Mesothelial cell of epicardium (in vitro differentiated cells): Measurements from ENCODE around the gene H1-8. TPM values are rescaled to one million over a fixed set of nuclear protein-coding genes. Genes with fewer than 3 reads are reported as not detected.
A peak's percentile ranks its signal among the peaks of the same experiment; 100 is the strongest.

Source experiments
- DNase-seq, 2 experiments: peaks; one replicate each; pipeline ENCODE4 v3.0.0; 2021; ENCODE audit warnings: low spot score in 2 of 2; ENCODE audit not compliant: unreplicated experiment in 2 of 2
- H3K27ac Mint-ChIP-seq: 2 replicates; pipeline ENCODE4 v1.8.0; 2021; ENCODE audit warnings: mixed read lengths
- H3K27me3 Mint-ChIP-seq: 2 replicates; pipeline ENCODE4 v1.8.0; 2021; ENCODE audit warnings: low read depth, mixed read lengths
- H3K36me3 Mint-ChIP-seq: 2 replicates; pipeline ENCODE4 v1.8.0; 2021; ENCODE audit warnings: mixed read lengths
- H3K4me1 Mint-ChIP-seq: 2 replicates; pipeline ENCODE4 v1.8.0; 2021; ENCODE audit warnings: mixed read lengths
- H3K4me3 Mint-ChIP-seq: 2 replicates; pipeline ENCODE4 v1.8.0; 2021; ENCODE audit warnings: mild to moderate bottlenecking, moderate library complexity, mixed read lengths
- H3K9me3 Mint-ChIP-seq: 2 replicates; pipeline ENCODE4 v1.8.0; 2021; ENCODE audit warnings: mixed read lengths
- CTCF ChIP-seq: fragments of 200-600 bp; sonication (generic); IDR thresholded peaks from one replicate; pipeline ENCODE4 v1.5.0; 2021; ENCODE audit warnings: antibody characterized with exemption; ENCODE audit not compliant: unreplicated experiment
- total RNA-seq: library from RNA; stranded (reverse); gene quantifications from 3 replicates; pipeline ENCODE4 v1.2.1, GENCODE V29; 2021

The H1-8 gene
- total RNA-seq, 1 donor from 2014 or later, result not detected

GRCh38 chr3:129595544-129596193, 52.7 kb downstream of the H1-8 start:
- DNase-seq, result no peak
- peak overlapping the region; percentile 39 for H3K27ac Mint-ChIP-seq
- peaks cover 61% of the 10 kb centered on the region for H3K4me1 Mint-ChIP-seq
- no peaks in the 10 kb centered on the region for H3K36me3 Mint-ChIP-seq
- no peak overlapping the region for H3K4me3 Mint-ChIP-seq
- no peaks in the 10 kb centered on the region for H3K27me3 Mint-ChIP-seq
- no peak for TF ChIP-seq CTCF
- no peaks in the 10 kb centered on the region for H3K9me3 Mint-ChIP-seq

GRCh38 chr3:129596194-129597086, 53.5 kb downstream of the H1-8 start:
- Mint-ChIP-seq H3K36me3 (no peaks in the 10 kb centered on the region), H3K27ac (peak overlapping the region; percentile 59), H3K4me1 (peaks cover 59% of the 10 kb centered on the region), H3K4me3 (no peak overlapping the region), H3K27me3 (no peaks in the 10 kb centered on the region), H3K9me3 (no peaks in the 10 kb centered on the region)
- no peak for TF ChIP-seq CTCF
- no peak for DNase-seq

- Mint-ChIP-seq H3K36me3 (no peaks in the 10 kb centered on the region), H3K9me3 (no peaks in the 10 kb centered on the region), H3K4me1 (peaks cover 51% of the 10 kb centered on the region), H3K4me3 (no peak overlapping the region), H3K27ac (peak overlapping the region; percentile 79), H3K27me3 (no peaks in the 10 kb centered on the region)
- no peak for TF ChIP-seq CTCF
- peak in 1 of 2 experiments; percentile 45 for DNase-seq
Measured at GRCh38 chr3:129597087-129597999, 54.4 kb downstream of the H1-8 start.

GRCh38 chr3:129598000-129598381, 55.0 kb downstream of the H1-8 start:
- no peaks in the 10 kb centered on the region for H3K27me3 Mint-ChIP-seq
- peak overlapping the region; percentile 79 for H3K27ac Mint-ChIP-seq
- H3K36me3 Mint-ChIP-seq, result no peaks in the 10 kb centered on the region
- TF ChIP-seq CTCF, result no peak
- no peaks in the 10 kb centered on the region for H3K9me3 Mint-ChIP-seq
- no peak for DNase-seq
- no peak overlapping the region for H3K4me3 Mint-ChIP-seq
- H3K4me1 Mint-ChIP-seq, result peaks cover 48% of the 10 kb centered on the region

- H3K27me3 Mint-ChIP-seq, result no peaks in the 10 kb centered on the region
- peaks cover 48% of the 10 kb centered on the region for H3K4me1 Mint-ChIP-seq
- TF ChIP-seq CTCF, result no peak
- no peak overlapping the region for H3K27ac Mint-ChIP-seq
- H3K36me3 Mint-ChIP-seq, result no peaks in the 10 kb centered on the region
- H3K4me3 Mint-ChIP-seq, result no peak overlapping the region
- no peaks in the 10 kb centered on the region for H3K9me3 Mint-ChIP-seq
- DNase-seq, result no peak
Measured at GRCh38 chr3:129598484-129598883, 55.5 kb downstream of the H1-8 start.
